Stimulated activated CD4-positive, alpha-beta T cell treated with anti-CD3 and anti-CD28 coated beads, Interleukin-2, amount 100 ng/mL, for 48 hours (primary cell): ENCODE measurements around the gene UBE2F.
A peak's percentile ranks its signal among the peaks of the same experiment; 100 is the strongest.
"Not testable (repeated sequence)": the region's sequence is repeated elsewhere in the genome, so short reads cannot be mapped to it uniquely, and the experiment has no call there.

Experiments
- DNase-seq, 2 donors: peaks; one replicate each; pipeline ENCODE4 v3.0.0-alpha.2; 2020

Gene UBE2F

GRCh38 chr2:237946423-237946822 lies 20.4 kb upstream of the UBE2F start:
- no peak for DNase-seq

GRCh38 chr2:237951354-237951753 lies 15.5 kb upstream of the UBE2F start:
- DNase-seq = not testable (repeated sequence)

GRCh38 chr2:237951878-237952277 lies 14.9 kb upstream of the UBE2F start:
- no peak for DNase-seq

GRCh38 chr2:237952851-237953250 lies 14.0 kb upstream of the UBE2F start:
- DNase-seq = no peak

- DNase-seq = no peak
These were observed 11.0 kb upstream of the UBE2F start for GRCh38 chr2:237955640-237956401.

GRCh38 chr2:237956402-237956736 lies 10.4 kb upstream of the UBE2F start:
- DNase-seq = no peak

- no peak for DNase-seq
These were observed 5.2 kb upstream of the UBE2F start for GRCh38 chr2:237961637-237962036.

- no peak for DNase-seq
These were observed 4.3 kb upstream of the UBE2F start for GRCh38 chr2:237962432-237963084.

- not testable (repeated sequence) for DNase-seq
These were observed 3.3 kb upstream of the UBE2F start for GRCh38 chr2:237963490-237963991.

- no peak for DNase-seq
These were observed 2.6 kb upstream of the UBE2F start for GRCh38 chr2:237964194-237964577.

- DNase-seq = no peak
These were observed 2.0 kb upstream of the UBE2F start for GRCh38 chr2:237964578-237965404.

- DNase-seq = not testable (repeated sequence)
These were observed 970 bp upstream of the UBE2F start for GRCh38 chr2:237965844-237966243.

- DNase-seq = no peak
These were observed 607 bp upstream of the UBE2F start for GRCh38 chr2:237966250-237966564.

- peak in 1 of 2 donors; percentile 13 for DNase-seq
These were observed 693 bp downstream of the UBE2F start for GRCh38 chr2:237967463-237967951.

GRCh38 chr2:237968048-237968862 lies 1.4 kb downstream of the UBE2F start:
- DNase-seq = peak; percentile 15 to 26

- DNase-seq = no peak
These were observed 4.8 kb downstream of the UBE2F start for GRCh38 chr2:237971661-237972060.

GRCh38 chr2:237972211-237972610 lies 5.4 kb downstream of the UBE2F start:
- no peak for DNase-seq

- DNase-seq = no peak
These were observed 6.1 kb downstream of the UBE2F start for GRCh38 chr2:237972936-237973335.

GRCh38 chr2:237977380-237977779 lies 10.6 kb downstream of the UBE2F start:
- DNase-seq = no peak

GRCh38 chr2:237978058-237978712 lies 11.4 kb downstream of the UBE2F start:
- DNase-seq = no peak

GRCh38 chr2:237979331-237979730 lies 12.5 kb downstream of the UBE2F start:
- DNase-seq = no peak

- DNase-seq = no peak
These were observed 13.3 kb downstream of the UBE2F start for GRCh38 chr2:237980087-237980486.
